Suprapubic skin (tissue), 4 donors: ENCODE data around the gene TBXAS1.

Source experiments
- CTCF ChIP-seq, 2 donors: fragments of 200-600 bp in 1 of 2; fragments of 450-650 bp in 1 of 2; sonication (generic) in 1 of 2; IDR thresholded peaks; one replicate each; pipeline ENCODE4 v1.5.1; 2016 to 2019; ENCODE audit warnings: antibody characterized with exemption in 2 of 2, mild to moderate bottlenecking in 1 of 2, moderate library complexity in 1 of 2
- EP300 ChIP-seq: sonication (generic); formaldehyde crosslinking; IDR thresholded peaks from one replicate; pipeline ENCODE4 v1.6.1; 2017; ENCODE audit warnings: antibody characterized with exemption
- POLR2A ChIP-seq, 2 donors: fragments of 450-650 bp; IDR thresholded peaks; one replicate each; pipeline ENCODE4 v1.6.1; 2017; ENCODE audit warnings: antibody characterized with exemption in 2 of 2, mild to moderate bottlenecking in 2 of 2, moderate library complexity in 2 of 2
- POLR2AphosphoS5 ChIP-seq, 3 donors: sonication (generic); formaldehyde crosslinking; IDR thresholded peaks; one replicate each; pipeline ENCODE4 v1.6.1; 2017; ENCODE audit warnings: antibody characterized with exemption in 3 of 3

- no peak for TF ChIP-seq EP300
- TF ChIP-seq CTCF (IDR thresholded peaks at IDR 0.05), result no peak
- TF ChIP-seq POLR2A (IDR thresholded peaks at IDR 0.05), result no peak
- no peak for TF ChIP-seq POLR2AphosphoS5 (IDR thresholded peaks at IDR 0.05)
Measured at GRCh38 chr7:139992353-139993044, 163.4 kb downstream of the TBXAS1 start.
